Ramos (cell line): ENCODE results near the gene SNX2.

Experiments
- in situ Hi-C: fragments of 300-500 bp; cut with MboI; formaldehyde crosslinking; loops from one replicate; pipeline ENCODE4 v1.14.3; 2022; ENCODE audit warnings: low sequenced_read_pairs; ENCODE audit not compliant: unreplicated experiment

The SNX2 gene

GRCh38 chr5:122770477-122770876 is 4.4 kb upstream of the SNX2 start:
- in situ Hi-C loops: no loop called here

GRCh38 chr5:122772446-122772845 is 2.4 kb upstream of the SNX2 start:
- in situ Hi-C loops: no loop called here

GRCh38 chr5:122773619-122774018 is 1.3 kb upstream of the SNX2 start:
- in situ Hi-C loops: no loop called here

GRCh38 chr5:122774519-122774860 is 390 bp upstream of the SNX2 start:
- in situ Hi-C loops: no loop called here

- in situ Hi-C loops: no loop called here
Measured at GRCh38 chr5:122775550-122776542, 966 bp downstream of the SNX2 start.

- in situ Hi-C loops: no loop called here
Measured at GRCh38 chr5:122778157-122778556, 3.3 kb downstream of the SNX2 start.

- in situ Hi-C loops: no loop called here
Measured at GRCh38 chr5:122779451-122779850, 4.6 kb downstream of the SNX2 start.

GRCh38 chr5:122780296-122780695 is 5.4 kb downstream of the SNX2 start:
- in situ Hi-C loops: no loop called here

- in situ Hi-C loops: no loop called here
Measured at GRCh38 chr5:122781465-122781864, 6.6 kb downstream of the SNX2 start.

- in situ Hi-C loops: no loop called here
Measured at GRCh38 chr5:122785294-122785693, 10.4 kb downstream of the SNX2 start.

- in situ Hi-C loops: no loop called here
Measured at GRCh38 chr5:122788371-122788770, 13.5 kb downstream of the SNX2 start.

- in situ Hi-C loops: no loop called here
Measured at GRCh38 chr5:122788996-122789395, 14.1 kb downstream of the SNX2 start.

- in situ Hi-C loops: no loop called here
Measured at GRCh38 chr5:122789461-122790171, 14.7 kb downstream of the SNX2 start.

- in situ Hi-C loops: no loop called here
Measured at GRCh38 chr5:122790354-122791103, 15.6 kb downstream of the SNX2 start.

- in situ Hi-C loops: no loop called here
Measured at GRCh38 chr5:122805481-122805880, 30.6 kb downstream of the SNX2 start.

GRCh38 chr5:122810405-122810804 is 35.5 kb downstream of the SNX2 start:
- in situ Hi-C loops: no loop called here

- in situ Hi-C loops: no loop called here
Measured at GRCh38 chr5:122815218-122815767, 40.4 kb downstream of the SNX2 start.

GRCh38 chr5:122816756-122817155 is 41.9 kb downstream of the SNX2 start:
- in situ Hi-C loops: no loop called here

- in situ Hi-C loops: no loop called here
Measured at GRCh38 chr5:122831984-122832383, 57.1 kb downstream of the SNX2 start.

- in situ Hi-C loops: no loop called here
Measured at GRCh38 chr5:122835681-122836080, 60.8 kb downstream of the SNX2 start.
